ENCODE results near the gene ACSM4. TPM values are rescaled to one million over a fixed set of nuclear protein-coding genes. Genes with fewer than 3 reads are reported as not detected.
A peak's percentile ranks its signal among the peaks of the same experiment; 100 is the strongest.

ACSM4 gene
- total and polyA plus RNA-seq, 9 of the 15 experiments (the other 6 are each of a cell fraction or from before 2014, with no cell fraction given), result not detected

DNA sequence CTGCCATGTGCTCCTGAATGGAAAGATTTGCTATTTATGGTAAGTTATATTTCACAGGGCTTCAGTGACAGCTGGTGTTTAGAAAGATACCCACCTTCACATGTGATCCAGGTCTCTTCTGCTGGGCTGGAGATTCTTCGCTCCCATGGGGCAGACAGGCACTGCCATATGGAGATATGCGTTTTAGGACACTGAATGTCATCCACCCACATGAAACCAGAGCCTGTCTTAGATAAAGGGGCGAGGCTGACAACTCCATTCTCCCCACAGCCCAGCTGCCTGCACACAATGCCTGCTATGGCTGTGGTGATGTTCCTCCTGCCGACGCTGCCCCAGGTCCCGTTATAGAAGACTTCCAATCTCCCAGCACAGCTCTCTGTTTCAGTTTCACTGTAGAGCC is 69.4 kb downstream of the ACSM4 start:
- DNase-seq (ENCODE audit: extremely low read depth in 1 of 4, low spot score in 3 of 4), result peak in 3 of 4 experiments; percentile 5 to 68 (median 31)
- WGBS (ENCODE audit: insufficient coverage, low coverage, missing lambda C conversion rate), result 2% methylated on average over 6 of the region's 6 CpGs
- ATAC-seq, result peak; percentile 64
- Histone ChIP-seq H3K36me3 (ENCODE audit: control insufficient read depth, insufficient read depth, low read length) (no peaks in the 10 kb centered on the region), H3K4me2 (ENCODE audit: insufficient read depth, low read length) (no peak overlapping the region; the same call in 1 of the 2 replicates), H3K4me1 (replicated peaks in 1 of 2; ENCODE audit: control insufficient read depth in 2 of 2, insufficient read depth in 2 of 2, low read length in 2 of 2) (peaks cover 0 to 7% of the 10 kb centered on the region in 2 experiments; a peak in 4 of 5 replicates), H4K20me1 (replicated peaks; ENCODE audit: control insufficient read depth, insufficient read depth, low read length) (no peaks in the 10 kb centered on the region), H3K27ac (ENCODE audit: extremely low read depth, low read depth, low read length) (no peak overlapping the region), H2AFZ (ENCODE audit: low read depth, low read length) (peak overlapping the region; percentile 15; the same call in 1 of the 2 replicates), H3K9me3 (replicated peaks; ENCODE audit: control insufficient read depth, insufficient read depth, low read depth, low read length) (no peaks in the 10 kb centered on the region), H3K79me2 (ENCODE audit: control insufficient read depth, insufficient read depth, low read length) (no peaks in the 10 kb centered on the region), H3K9me1 (ENCODE audit: control insufficient read depth, insufficient read depth, low read length) (no peaks in the 10 kb centered on the region), H3K4me3 (no peak overlapping the region), H3K27me3 (ENCODE audit: control insufficient read depth in 2 of 2, insufficient read depth in 2 of 2, low read length in 2 of 2) (no peaks in the 10 kb centered on the region; a peak in 1 of 5 replicates), H3K9ac (ENCODE audit: insufficient read depth in 1 of 2, low read depth in 2 of 2, low read length in 2 of 2) (no peak overlapping the region)
- peak; percentile 85 for FAIRE-seq
- intact Hi-C loops (cut with micrococcal nuclease), result no loop called here
- in situ Hi-C loops (cut with MboI), result loop anchor here (10.0 kb wide), 1 partner anchor 62 kb away; no protein-coding TSS in a partner anchor
- POLR2A ChIA-PET, result no interaction called here
- BruUV-seq (replicated peaks), result no TSS peak
- CTCF ChIA-PET (ENCODE audit: low intra/inter-chr PET ratio), result no interaction called here
- peak; percentile 78 for TF ChIP-seq MEF2A (IDR thresholded peaks at IDR 0.05; ENCODE audit: control insufficient read depth, low read depth, low read length)
- TF ChIP-seq BHLHE40 (IDR thresholded peaks at IDR 0.05; ENCODE audit: low read length), result peak; percentile 10; the same call in 1 of the 2 replicates
- TF ChIP-seq POLR2AphosphoS5 (IDR thresholded peaks at IDR 0.05; ENCODE audit: control insufficient read depth, insufficient read depth, low read depth, low read length), result peak; percentile 41; the same call in 1 of the 2 replicates
- peak; percentile 86 for TF ChIP-seq CBFA2T2 (conservative IDR thresholded peaks at IDR 0.05)
- no peak for TF ChIP-seq PHF21A (IDR thresholded peaks at IDR 0.05; ENCODE audit: borderline replicate concordance, low read depth)
- no peak for TF ChIP-seq BCL6 (CRISPR knock-in tag; IDR thresholded peaks at IDR 0.05)
- peak; percentile 91 for TF ChIP-seq CBFA2T3 (IDR thresholded peaks at IDR 0.05)
- TF ChIP-seq ZBTB1 (CRISPR knock-in tag; IDR thresholded peaks at IDR 0.05; ENCODE audit: borderline replicate concordance, low read depth), result no peak
- TF ChIP-seq KDM1A (IDR thresholded peaks at IDR 0.05), result 0 out of 4 replicates have a peak, but pooled peaks of 1 of the 2 experiments have one; percentile 44
- peak; percentile 64; the same call in 1 of the 2 replicates for TF ChIP-seq TAL1 (IDR thresholded peaks at IDR 0.05)
- TF ChIP-seq CTBP1 (IDR thresholded peaks at IDR 0.05; ENCODE audit: borderline replicate concordance), result no peak; the same call in 1 of the 2 replicates
- TF ChIP-seq PCBP1 (IDR thresholded peaks at IDR 0.05; ENCODE audit: low read depth, low read length, poor library complexity, severe bottlenecking), result no peak
- no peak for TF ChIP-seq HNRNPUL1 (IDR thresholded peaks at IDR 0.05; ENCODE audit: low read length)
- TF ChIP-seq TCF3 (CRISPR knock-in tag; IDR thresholded peaks at IDR 0.05), result peak; percentile 75
- no peak for TF ChIP-seq ARID4B (CRISPR knock-in tag; IDR thresholded peaks at IDR 0.05)
- TF ChIP-seq EGR1 (conservative IDR thresholded peaks at IDR 0.05), result peak; percentile 80
- peak; percentile 14; the same call in 1 of the 2 replicates for TF ChIP-seq MTA2 (IDR thresholded peaks at IDR 0.05; ENCODE audit: low read depth)
- TF ChIP-seq MEIS2 (IDR thresholded peaks at IDR 0.05; ENCODE audit: partially characterized antibody), result peak; percentile 41
- TF ChIP-seq, protein P1, sequence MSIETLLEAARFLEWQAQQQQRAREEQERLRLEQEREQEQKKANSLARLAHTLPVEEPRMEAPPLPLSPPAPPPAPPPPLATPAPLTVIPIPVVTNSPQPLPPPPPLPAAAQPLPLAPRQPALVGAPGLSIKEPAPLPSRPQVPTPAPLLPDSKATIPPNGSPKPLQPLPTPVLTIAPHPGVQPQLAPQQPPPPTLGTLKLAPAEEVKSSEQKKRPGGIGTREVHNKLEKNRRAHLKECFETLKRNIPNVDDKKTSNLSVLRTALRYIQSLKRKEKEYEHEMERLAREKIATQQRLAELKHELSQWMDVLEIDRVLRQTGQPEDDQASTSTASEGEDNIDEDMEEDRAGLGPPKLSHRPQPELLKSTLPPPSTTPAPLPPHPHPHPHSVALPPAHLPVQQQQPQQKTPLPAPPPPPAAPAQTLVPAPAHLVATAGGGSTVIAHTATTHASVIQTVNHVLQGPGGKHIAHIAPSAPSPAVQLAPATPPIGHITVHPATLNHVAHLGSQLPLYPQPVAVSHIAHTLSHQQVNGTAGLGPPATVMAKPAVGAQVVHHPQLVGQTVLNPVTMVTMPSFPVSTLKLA (conservative IDR thresholded peaks at IDR 0.05), result peak in 1 of 2 experiments; percentile 44; a peak in 2 of 4 replicates
- TF ChIP-seq LARP7 (IDR thresholded peaks at IDR 0.05), result no peak
